ENCODE results near the gene DLGAP1. TPM values are rescaled to one million over a fixed set of nuclear protein-coding genes. Genes with fewer than 3 reads are reported as not detected.

The DLGAP1 gene
- total and polyA plus RNA-seq, 2 of the 4 experiments (the other 2 are of a cell fraction): under 0.01 to 0.09 TPM

GRCh38 chr18:3932276-3932675 is 522.8 kb downstream of the DLGAP1 start:
- Histone ChIP-seq H3K4me1 (ENCODE audit: control insufficient read depth, insufficient read depth, low read length) (no peaks in the 10 kb centered on the region), H3K18ac (ENCODE audit: low read depth, low read length) (no peak overlapping the region), H3K9me3 (ENCODE audit: control insufficient read depth, insufficient read depth, low read length) (no peaks in the 10 kb centered on the region), H3K27me3 (ENCODE audit: control insufficient read depth, insufficient read depth, low read length) (no peaks in the 10 kb centered on the region), H3K79me1 (ENCODE audit: low read depth in 1 of 2, low read length in 2 of 2) (no peaks in the 10 kb centered on the region), H2AK9ac (replicated peaks; ENCODE audit: low read depth, low read length, poor library complexity) (no peak overlapping the region), H4K91ac (ENCODE audit: insufficient read depth, low read depth, low read length) (no peak overlapping the region), H3K23ac (ENCODE audit: low read depth, low read length) (no peak overlapping the region), H2BK15ac (ENCODE audit: low read depth, low read length) (no peak overlapping the region), H3K14ac (replicated peaks; ENCODE audit: low read depth, low read length) (no peak overlapping the region), H3K4ac (ENCODE audit: low read depth, low read length) (no peak overlapping the region), H4K20me1 (ENCODE audit: insufficient read depth, low read length) (no peaks in the 10 kb centered on the region), H3K56ac (ENCODE audit: extremely low read depth, insufficient read depth, low read length) (no peak overlapping the region), H3K4me2 (ENCODE audit: low read depth, low read length) (no peak overlapping the region), H2BK120ac (ENCODE audit: low read depth, low read length) (no peak overlapping the region), H2BK5ac (ENCODE audit: low read depth, low read length, poor library complexity, severe bottlenecking) (no peak overlapping the region), H3K4me3 (ENCODE audit: insufficient read depth, low read depth, low read length) (no peak overlapping the region), H3K36me3 (ENCODE audit: control insufficient read depth, insufficient read depth, low read length) (no peaks in the 10 kb centered on the region), H2BK20ac (ENCODE audit: low read depth, low read length) (no peak overlapping the region), H3K27ac (ENCODE audit: insufficient read depth, low read length) (no peak overlapping the region), H3K9ac (ENCODE audit: low read depth, low read length) (no peak overlapping the region), H4K5ac (ENCODE audit: low read depth, low read length) (no peak overlapping the region), H4K8ac (ENCODE audit: low read depth in 2 of 2, low read length in 2 of 2) (no peak overlapping the region), H3K9me1 (ENCODE audit: insufficient read depth, low read length) (no peaks in the 10 kb centered on the region), H2AK5ac (ENCODE audit: low read depth, low read length) (no peak overlapping the region), H2AFZ (replicated peaks; ENCODE audit: low read length, poor library complexity) (no peak overlapping the region)
- no TSS peak for BruUV-seq (replicated peaks)
- POLR2A ChIA-PET (ENCODE audit: unreplicated experiment): no interaction called here
- CTCF ChIA-PET: interaction anchor here (1.4 kb wide), 1 partner anchor 21 kb away, joined by 3 read pairs; no protein-coding TSS in a partner anchor
- DNase-seq: no peak
- TF ChIP-seq POLR2A (IDR thresholded peaks at IDR 0.05; ENCODE audit: low read depth, low read length) (no peak), RCOR1 (IDR thresholded peaks at IDR 0.05; ENCODE audit: insufficient replicate concordance, low read length) (no peak), MAZ (IDR thresholded peaks at IDR 0.05; ENCODE audit: borderline replicate concordance, low read depth, low read length) (no peak), CEBPB (IDR thresholded peaks at IDR 0.05; ENCODE audit: low read depth, low read length) (no peak), BHLHE40 (IDR thresholded peaks at IDR 0.05; ENCODE audit: low read depth, low read length) (no peak), ELK1 (IDR thresholded peaks at IDR 0.05; ENCODE audit: borderline replicate concordance, low read depth, low read length) (no peak), CHD1 (IDR thresholded peaks at IDR 0.05; ENCODE audit: low read depth, low read length) (no peak), MXI1 (IDR thresholded peaks at IDR 0.05; ENCODE audit: borderline replicate concordance, low read depth, low read length) (no peak), FOS (IDR thresholded peaks at IDR 0.05; ENCODE audit: low read depth, low read length) (no peak), NFE2L2 (IDR thresholded peaks at IDR 0.05; ENCODE audit: low read depth, low read length) (no peak), SMC3 (IDR thresholded peaks at IDR 0.05; ENCODE audit: low read depth, low read length) (no peak), USF2 (IDR thresholded peaks at IDR 0.05; ENCODE audit: low read depth, low read length) (no peak), RAD21 (IDR thresholded peaks at IDR 0.05; ENCODE audit: low read length) (no peak), RFX5 (IDR thresholded peaks at IDR 0.05; ENCODE audit: low read depth, low read length) (no peak), MAFK (IDR thresholded peaks at IDR 0.05; ENCODE audit: low read depth, low read length) (no peak)
- TF ChIP-seq, protein P1, sequence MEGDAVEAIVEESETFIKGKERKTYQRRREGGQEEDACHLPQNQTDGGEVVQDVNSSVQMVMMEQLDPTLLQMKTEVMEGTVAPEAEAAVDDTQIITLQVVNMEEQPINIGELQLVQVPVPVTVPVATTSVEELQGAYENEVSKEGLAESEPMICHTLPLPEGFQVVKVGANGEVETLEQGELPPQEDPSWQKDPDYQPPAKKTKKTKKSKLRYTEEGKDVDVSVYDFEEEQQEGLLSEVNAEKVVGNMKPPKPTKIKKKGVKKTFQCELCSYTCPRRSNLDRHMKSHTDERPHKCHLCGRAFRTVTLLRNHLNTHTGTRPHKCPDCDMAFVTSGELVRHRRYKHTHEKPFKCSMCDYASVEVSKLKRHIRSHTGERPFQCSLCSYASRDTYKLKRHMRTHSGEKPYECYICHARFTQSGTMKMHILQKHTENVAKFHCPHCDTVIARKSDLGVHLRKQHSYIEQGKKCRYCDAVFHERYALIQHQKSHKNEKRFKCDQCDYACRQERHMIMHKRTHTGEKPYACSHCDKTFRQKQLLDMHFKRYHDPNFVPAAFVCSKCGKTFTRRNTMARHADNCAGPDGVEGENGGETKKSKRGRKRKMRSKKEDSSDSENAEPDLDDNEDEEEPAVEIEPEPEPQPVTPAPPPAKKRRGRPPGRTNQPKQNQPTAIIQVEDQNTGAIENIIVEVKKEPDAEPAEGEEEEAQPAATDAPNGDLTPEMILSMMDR (conservative IDR thresholded peaks at IDR 0.05; ENCODE audit: low read depth, low read length): no peak
- in situ Hi-C loops (cut with MboI; ENCODE audit: low sequenced_read_pairs) (no loop called here), dilution Hi-C loops (cut with HindIII; ENCODE audit: low sequenced_read_pairs, unreplicated experiment) (no loop called here), intact Hi-C loops (cut with micrococcal nuclease) (no loop called here)
- 80% methylated on average over 1 of the region's 4 CpGs; no CpG with 5 or more reads in 1 of the 2 experiments for WGBS, 2 experiments (ENCODE audit: extremely low coverage in 2 of 2, insufficient read length in 1 of 2)
- ATAC-seq (ENCODE audit: low read depth): no peak
